GM19468 (cell line): ENCODE data around the gene CAPSL.
"Not testable (repeated sequence)": the region's sequence is repeated elsewhere in the genome, so short reads cannot be mapped to it uniquely, and the experiment has no call there.

Experiments
- ATAC-seq: cut with Tn5 transposase; IDR thresholded peaks from one replicate; pipeline ENCODE4 v1.9.1; 2021; ENCODE audit warnings: mild to moderate bottlenecking, moderate library complexity, moderate number of reproducible peaks; ENCODE audit not compliant: unreplicated experiment; ENCODE audit errors: extremely low read depth

Gene CAPSL

DNA sequence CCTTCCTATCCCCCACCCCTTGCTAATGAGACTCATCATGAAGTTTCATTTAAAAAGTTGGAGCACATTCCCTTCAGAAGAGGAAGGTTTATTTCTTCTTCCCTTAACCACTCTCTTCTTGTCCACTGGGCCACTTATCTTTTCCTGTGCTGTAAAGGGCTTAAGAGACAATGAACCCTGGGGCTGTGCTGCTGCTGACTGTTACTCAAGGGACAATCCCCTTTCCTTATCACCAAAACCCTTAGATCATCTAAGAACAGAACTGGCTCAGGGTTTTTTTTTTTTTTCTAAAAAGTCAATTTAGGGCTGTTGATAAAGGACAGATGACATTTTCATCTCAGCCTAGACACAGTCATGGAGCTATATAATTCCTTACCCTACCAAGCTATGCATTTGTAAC, 29.6 kb downstream of the CAPSL start:
- ATAC-seq = no peak

- no peak for ATAC-seq
Observed at GRCh38 chr5:35908228-35908627, 30.2 kb downstream of the CAPSL start.

- peak; percentile 36 for ATAC-seq
Observed at GRCh38 chr5:35904443-35905132, 33.8 kb downstream of the CAPSL start.

- no peak for ATAC-seq
Observed at GRCh38 chr5:35903631-35904203, 34.7 kb downstream of the CAPSL start.

DNA sequence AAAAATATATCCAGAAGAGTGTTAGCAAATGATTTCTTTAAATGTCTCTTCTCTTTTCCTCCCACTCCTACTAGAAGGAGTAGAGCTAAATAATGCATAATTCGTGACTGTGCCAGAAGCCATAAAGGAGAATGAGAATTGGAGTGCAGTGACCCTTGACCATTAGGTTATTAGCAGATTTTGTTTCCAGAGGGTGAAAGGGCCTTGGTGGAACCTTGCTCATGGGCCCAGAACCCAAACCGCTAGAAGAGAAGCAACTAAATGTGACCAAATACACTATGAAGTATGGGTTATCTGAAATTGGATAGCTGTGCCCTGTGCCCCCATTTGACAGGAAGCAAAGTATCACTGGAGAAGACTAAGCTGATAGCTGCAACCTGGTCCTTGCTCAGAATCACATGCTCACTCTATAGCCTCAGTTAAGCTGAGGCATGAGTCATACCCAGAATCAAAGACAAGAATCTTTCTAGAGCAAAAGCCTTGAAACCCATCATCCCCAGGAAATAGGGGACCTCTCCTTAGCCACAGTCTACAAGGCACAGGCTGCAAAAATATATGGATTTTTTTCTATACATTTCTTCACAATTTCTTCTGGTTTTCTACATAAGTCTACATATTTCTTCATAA, 36.3 kb downstream of the CAPSL start:
- no peak for ATAC-seq

- ATAC-seq = no peak
Observed at GRCh38 chr5:35900972-35901695, 37.3 kb downstream of the CAPSL start.

DNA sequence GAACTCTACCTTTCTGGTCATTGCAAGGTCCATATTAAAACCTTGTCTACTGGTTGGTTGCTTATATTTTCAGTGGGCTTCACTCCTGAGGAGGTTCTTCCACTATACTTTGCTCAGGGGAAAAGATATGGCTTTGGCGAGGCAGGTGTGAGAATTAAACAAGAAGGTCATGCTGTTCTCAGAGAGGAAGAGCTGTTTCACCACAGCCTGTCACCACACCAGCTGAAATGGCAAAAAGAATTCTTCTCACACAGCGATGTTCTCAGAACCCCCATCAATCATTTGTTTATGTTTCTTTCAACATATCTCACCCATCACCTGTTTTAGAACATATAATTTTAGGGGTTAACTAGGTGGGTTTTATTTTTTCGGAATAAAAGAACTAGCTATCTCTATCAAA, 38.6 kb downstream of the CAPSL start:
- ATAC-seq = no peak

- ATAC-seq = no peak
Observed at GRCh38 chr5:35898952-35899660, 39.3 kb downstream of the CAPSL start.

GRCh38 chr5:35894131-35894530, 44.3 kb downstream of the CAPSL start:
- ATAC-seq = no peak

GRCh38 chr5:35892799-35893198, 45.6 kb downstream of the CAPSL start:
- ATAC-seq = not testable (repeated sequence)

- no peak for ATAC-seq
Observed at GRCh38 chr5:35890021-35891020, 48.1 kb downstream of the CAPSL start.

- ATAC-seq = no peak
Observed at GRCh38 chr5:35887321-35888100, 50.9 kb downstream of the CAPSL start.

DNA sequence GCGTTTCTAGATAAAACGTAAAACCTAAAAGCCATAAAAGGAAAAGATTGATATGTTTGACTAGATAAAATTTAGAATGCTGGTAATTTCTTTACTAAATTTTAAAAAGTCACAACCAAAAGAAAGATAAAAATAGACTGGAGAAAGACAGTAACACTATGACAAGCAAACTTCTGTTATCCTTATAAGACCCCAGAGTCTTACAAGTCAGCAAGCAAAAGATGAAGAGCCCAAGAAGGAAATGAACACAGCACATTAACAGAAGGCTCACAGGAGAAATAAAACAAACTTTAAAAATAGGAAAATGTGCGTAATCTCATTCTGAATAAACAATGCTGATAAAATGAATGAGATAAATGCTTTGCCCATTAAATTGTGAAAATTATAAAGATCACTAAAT, 52.0 kb downstream of the CAPSL start:
- ATAC-seq = no peak

DNA sequence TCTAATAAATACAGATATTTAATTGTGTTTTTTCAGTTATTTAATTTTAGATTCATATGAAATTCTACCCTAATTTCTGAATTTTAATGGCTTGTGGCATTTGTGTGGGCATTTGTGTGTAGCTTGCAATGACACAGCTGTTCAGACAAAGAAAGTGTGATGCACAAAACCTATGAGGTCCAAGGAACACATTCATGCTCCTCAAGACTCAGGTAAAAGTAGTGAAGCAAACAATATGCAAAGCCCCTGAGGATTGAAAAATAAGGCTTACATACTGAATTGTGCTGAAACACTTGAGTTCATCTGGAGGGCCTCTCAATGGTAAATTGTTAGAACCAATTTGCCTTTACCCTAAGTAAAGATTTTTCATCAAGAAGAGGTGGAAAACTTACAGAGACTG, 53.6 kb downstream of the CAPSL start:
- no peak for ATAC-seq

DNA sequence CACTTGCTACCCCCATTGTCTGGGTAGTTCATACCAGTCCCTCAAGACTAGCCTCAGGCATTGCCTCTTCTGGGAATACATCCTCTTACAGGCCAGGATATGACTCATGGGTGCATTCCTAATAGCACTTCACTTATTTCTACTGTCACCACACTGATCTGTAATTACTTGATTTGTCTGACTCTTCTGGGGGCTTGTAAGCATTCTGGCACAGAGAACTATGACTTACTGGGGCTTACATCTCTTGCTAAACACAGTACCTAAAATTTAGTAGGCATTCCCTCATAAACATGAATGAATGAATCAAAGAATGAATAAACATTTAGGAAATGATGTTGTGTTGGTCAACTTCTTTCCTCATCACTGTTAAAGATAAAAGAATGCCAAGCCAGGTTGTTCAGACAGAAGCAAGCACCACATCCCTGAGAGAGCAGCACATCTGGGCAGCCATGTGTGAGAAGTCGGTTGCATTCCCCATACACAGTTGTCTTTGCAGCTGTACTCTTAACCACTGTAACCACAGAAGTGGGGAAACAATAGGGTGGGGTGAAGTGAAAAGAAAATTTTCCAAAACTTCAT, 54.1 kb downstream of the CAPSL start:
- ATAC-seq = no peak

- no peak for ATAC-seq
Observed at GRCh38 chr5:35881758-35882157, 56.7 kb downstream of the CAPSL start.

- ATAC-seq = no peak
Observed at GRCh38 chr5:35880156-35880555, 58.3 kb downstream of the CAPSL start.

DNA sequence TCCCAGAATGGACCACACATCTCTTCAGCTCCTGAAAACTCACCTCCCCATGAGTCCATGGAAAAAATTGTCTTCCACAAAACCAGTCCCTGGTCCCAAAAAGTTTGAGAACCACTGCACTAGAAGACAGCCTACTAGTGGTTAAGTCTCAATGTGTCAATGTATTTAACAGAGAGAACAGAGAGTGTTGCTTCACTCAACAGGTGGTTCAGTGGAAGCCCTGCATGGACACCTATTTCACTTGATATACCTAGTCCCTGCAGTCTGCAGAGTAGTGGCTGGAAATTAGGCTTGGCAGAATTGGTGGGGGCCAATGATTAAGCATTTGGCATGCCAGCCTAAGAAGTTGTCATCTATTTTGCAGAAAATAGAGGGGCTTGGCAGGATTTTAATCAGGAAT, 58.8 kb downstream of the CAPSL start:
- ATAC-seq = no peak
